PC-3 (cell line): ENCODE results near the gene NAP1L1.

ENCODE experiments used
- CTCF ChIP-seq: fragments of 300-600 bp; sonication (generic); conservative IDR thresholded peaks from 2 replicates; pipeline ENCODE4 v1.5.1; 2017; ENCODE audit warnings: antibody characterized with exemption, low read depth, mild to moderate bottlenecking, low read length
- EZH2 ChIP-seq: fragments of 300-600 bp; sonication (generic); IDR thresholded peaks from one replicate; pipeline ENCODE4 v1.6.1; 2017; ENCODE audit warnings: antibody characterized with exemption, mild to moderate bottlenecking, low read length; ENCODE audit not compliant: unreplicated experiment

GRCh38 chr12:76038176-76038575 lies 46.3 kb downstream of the NAP1L1 start:
- no peak for TF ChIP-seq EZH2
- TF ChIP-seq CTCF, result no peak
